K562 (cell line): ENCODE measurements around the gene TMEM108. TPM values are rescaled to one million over a fixed set of nuclear protein-coding genes. Genes with fewer than 3 reads are reported as not detected.

Source experiments
- ATAC-seq: fragments of 200-7000 bp; cut with Tn5 transposase; 3 replicates; pipeline ENCODE4 v1.9.1; 2020; ENCODE audit warnings: moderate library complexity
- BruUV-seq: library from RNA; stranded (reverse); fragments of 400-500 nt; replicated peaks from 2 replicates; lab custom pipeline; 2021; lab: Mats Ljungman, UMichigan
- CTCF ChIA-PET: fragments of 300-600 bp; formaldehyde crosslinking; extraction: SDS; loops from one replicate; lab custom pipeline; 2021; ENCODE audit warnings: low intra/inter-chr PET ratio; lab: Yijun Ruan, JAX
- POLR2A ChIA-PET: fragments of 300-600, 350-650 bp; sonication (Branson Sonifier 250); formaldehyde crosslinking; extraction: SDS; loops from one replicate; lab custom pipeline; 2021; ENCODE audit warnings: antibody characterized with exemption, inconsistent platforms; lab: Yijun Ruan, JAX
- DNase-seq, 4 experiments: peaks; one replicate each; pipeline versions ENCODE4 v3.0.0 to v3.0.0-alpha.2; 2011 to 2018; ENCODE audit warnings: low spot score in 3 of 4, mixed read lengths in 3 of 4; ENCODE audit errors: extremely low read depth in 1 of 4
- FAIRE-seq: peaks from 2 replicates; lab custom pipeline; 2011; peaks lifted over from hg19 to GRCh38; lab: Jason Lieb, UNC
- H2AFZ ChIP-seq: 2 replicates; pipeline ENCODE4 v1.6.0; 2011; ENCODE audit warnings: low read depth, low read length, control low read depth, inconsistent platforms
- H3K27ac ChIP-seq: fragments of 200-600 bp; 3 replicates; pipeline ENCODE4 v1.8.0; 2011; ENCODE audit warnings: low read depth, mild to moderate bottlenecking, control low read depth, inconsistent platforms, low read length, moderate library complexity, mixed read lengths; ENCODE audit errors: extremely low read depth
- H3K27me3 ChIP-seq, 2 experiments: fragments of 300-600 bp in 1 of 2; 2 replicates in 1 of 2; 3 replicates in 1 of 2; pipeline versions ENCODE4 v1.6.0 to v1.8.0; 2011; ENCODE audit warnings: inconsistent platforms in 2 of 2, low read length in 2 of 2, mild to moderate bottlenecking in 1 of 2, mixed read lengths in 1 of 2, moderate library complexity in 1 of 2; ENCODE audit not compliant: control insufficient read depth in 2 of 2, insufficient read depth in 2 of 2
- H3K36me3 ChIP-seq: fragments of 300-600 bp; 3 replicates; pipeline ENCODE4 v1.8.0; 2011; ENCODE audit warnings: mild to moderate bottlenecking, low read length, inconsistent platforms; ENCODE audit not compliant: control insufficient read depth, insufficient read depth
- H3K4me1 ChIP-seq, 2 experiments: fragments of 200-600 bp in 1 of 2; replicated peaks in 1 of 2; 2 replicates in 1 of 2; 3 replicates in 1 of 2; pipeline versions ENCODE4 v1.5.1 to v1.8.0; 2011; ENCODE audit warnings: inconsistent platforms in 2 of 2, low read length in 2 of 2, mild to moderate bottlenecking in 1 of 2, mixed read lengths in 1 of 2, moderate library complexity in 1 of 2; ENCODE audit not compliant: control insufficient read depth in 2 of 2, insufficient read depth in 2 of 2
- H3K4me2 ChIP-seq: 2 replicates; pipeline ENCODE4 v1.6.1; 2011; ENCODE audit warnings: low read length, control low read depth, inconsistent platforms, mixed read lengths; ENCODE audit not compliant: insufficient read depth
- H3K4me3 ChIP-seq: fragments of 200-600 bp; sonication (generic), shearing (Covaris generic); 2 replicates; pipeline ENCODE4 v1.5.1; 2016; ENCODE audit warnings: control low read depth, inconsistent platforms
- H3K79me2 ChIP-seq: fragments of 200-600 bp; 3 replicates; pipeline ENCODE4 v1.8.0; 2011; ENCODE audit warnings: low read length, inconsistent platforms; ENCODE audit not compliant: control insufficient read depth, insufficient read depth
- H3K9ac ChIP-seq, 2 experiments: 2 replicates each; pipeline versions ENCODE4 v1.6.0 to v1.6.1; 2011; ENCODE audit warnings: low read depth in 2 of 2, low read length in 2 of 2, control low read depth in 1 of 2, inconsistent platforms in 1 of 2, mild to moderate bottlenecking in 1 of 2, mixed read lengths in 1 of 2; ENCODE audit not compliant: insufficient read depth in 1 of 2
- H3K9me1 ChIP-seq: one replicate; pipeline ENCODE4 v1.6.0; 2011; ENCODE audit warnings: inconsistent platforms, mild to moderate bottlenecking, low read length, moderate library complexity; ENCODE audit not compliant: control insufficient read depth, insufficient read depth
- H3K9me3 ChIP-seq: replicated peaks from 2 replicates; pipeline ENCODE4 v1.5.1; 2011; ENCODE audit warnings: low read depth, low read length, inconsistent platforms; ENCODE audit not compliant: control insufficient read depth, insufficient read depth
- H4K20me1 ChIP-seq: replicated peaks from 2 replicates; pipeline ENCODE4 v1.6.1; 2011; ENCODE audit warnings: low read length, inconsistent platforms, mixed read lengths; ENCODE audit not compliant: control insufficient read depth, insufficient read depth
- LCOR ChIP-seq: sonication (generic); formaldehyde crosslinking; IDR thresholded peaks from 2 replicates; pipeline ENCODE4 v1.8.0; 2022; ENCODE audit warnings: mild to moderate bottlenecking, missing genetic modification reagents
- PBX2 ChIP-seq, 2 experiments: IDR thresholded peaks in 1 of 2; conservative IDR thresholded peaks in 1 of 2; 2 replicates each; pipeline ENCODE4 v1.6.1; 2016; ENCODE audit warnings: low read depth in 2 of 2, mild to moderate bottlenecking in 1 of 2, missing compliant biosample characterization in 1 of 2, missing genetic modification characterization in 1 of 2, moderate library complexity in 1 of 2
- RBM14 ChIP-seq: fragments of 200-400 bp; formaldehyde crosslinking; IDR thresholded peaks from 2 replicates; pipeline ENCODE4 v1.6.1; 2018; ENCODE audit warnings: low read depth, mild to moderate bottlenecking, low read length, moderate library complexity, borderline replicate concordance; ENCODE audit not compliant: insufficient read depth
- XRCC5 ChIP-seq: fragments of 200-400 bp; formaldehyde crosslinking; IDR thresholded peaks from 2 replicates; pipeline ENCODE4 v1.6.1; 2017; ENCODE audit warnings: low read depth, mild to moderate bottlenecking, low read length
- WGBS: fragments of 100-300 bp; shearing (Covaris generic); methylation state at CpG from one replicate; pipeline ENCODE4 v1.1.6; 2016; ENCODE audit warnings: low coverage, mixed read lengths; ENCODE audit not compliant: insufficient coverage; ENCODE audit errors: missing lambda C conversion rate; 5-methylcytosine and 5-hydroxymethylcytosine counted together
- in situ Hi-C: fragments of 300-500 bp; cut with MboI; formaldehyde crosslinking; loops from 4 replicates; pipeline ENCODE4 v1.15.0; 2018; ENCODE audit warnings: inconsistent platforms, mixed read lengths
- intact Hi-C: fragments of 100-400 bp; cut with micrococcal nuclease; formaldehyde crosslinking; loops from 2 replicates; pipeline ENCODE4 v1.14.2; 2022
- polyA plus RNA-seq, 8 experiments: library from polyadenylated mRNA; depleted of rRNA in 4 of 8; stranded (reverse) in 5 of 8; unstranded in 3 of 8; fragments of >200 nt; fragmentation: Nextera tagmentation in 2 of 8; fragmentation: Illumina TruSeq in 1 of 8; extraction: Ambion mirVana in 2 of 8; extraction: Trizol in 1 of 8; gene quantifications; 2 replicates each; pipeline versions ENCODE4 v1.2.1 to v1.2.3, GENCODE V29; 2011 to 2014; ENCODE audit warnings: inconsistent platforms in 1 of 8, missing spikeins in 1 of 8
- total RNA-seq, 7 experiments: library from RNA; depleted of rRNA in 6 of 7; stranded (reverse); fragments of >200 nt in 6 of 7; fragmentation: Illumina TruSeq in 2 of 7; extraction: Trizol in 2 of 7; gene quantifications; 2 replicates each; pipeline versions ENCODE4 v1.2.1 to v1.2.3, GENCODE V29; 2011 to 2021; ENCODE audit warnings: low replicate concordance in 1 of 7

TMEM108 gene
- total and polyA plus RNA-seq, 9 of the 15 experiments (the other 6 are each of a cell fraction or from before 2014, with no cell fraction given), result 0.65 to 11.1 (median 3.4) TPM

- no peak for ATAC-seq
- Histone ChIP-seq H3K79me2 (no peaks in the 10 kb centered on the region), H3K4me3 (no peak overlapping the region), H3K36me3 (no peaks in the 10 kb centered on the region), H3K27me3 (no peaks in the 10 kb centered on the region), H3K4me2 (no peak overlapping the region), H3K27ac (no peak overlapping the region), H3K9me1 (no peaks in the 10 kb centered on the region)
- in situ Hi-C loops, result no loop called here
- POLR2A ChIA-PET, result no interaction called here
- DNase-seq, result no peak
- FAIRE-seq, result no peak
- TF ChIP-seq XRCC5, result no peak
- TF ChIP-seq RBM14, result no peak
- no peak for TF ChIP-seq LCOR (CRISPR knock-in tag)
- TF ChIP-seq PBX2 (CRISPR knock-in tag; IDR thresholded peaks at IDR 0.05; ENCODE audit: low read depth), result no peak
- no peak for TF ChIP-seq PBX2 (tag; conservative IDR thresholded peaks at IDR 0.05; ENCODE audit: low read depth)
- TF ChIP-seq, all 486 proteins: peak for 0
- Histone ChIP-seq H4K20me1 (no peaks in the 10 kb centered on the region), H2AFZ (no peak overlapping the region), H3K9me3 (no peaks in the 10 kb centered on the region), H3K4me1 (no peaks in the 10 kb centered on the region), H3K9ac (no peak overlapping the region)
- 32% methylated on average over 3 of the region's 3 CpGs for WGBS
- CTCF ChIA-PET, result no interaction called here
- BruUV-seq, result no TSS peak
- intact Hi-C loops, result no loop called here
These were observed 75.9 kb downstream of the TMEM108 start for GRCh38 chr3:133113927-133114597.
